Mesothelial cell of epicardium (in vitro differentiated cells): ENCODE measurements around the gene OR12D1. TPM values are rescaled to one million over a fixed set of nuclear protein-coding genes. Genes with fewer than 3 reads are reported as not detected.

Experiments
- DNase-seq, 2 experiments: peaks; one replicate each; pipeline ENCODE4 v3.0.0; 2021; ENCODE audit warnings: low spot score in 2 of 2; ENCODE audit not compliant: unreplicated experiment in 2 of 2
- H3K27ac Mint-ChIP-seq: 2 replicates; pipeline ENCODE4 v1.8.0; 2021; ENCODE audit warnings: mixed read lengths
- H3K27me3 Mint-ChIP-seq: 2 replicates; pipeline ENCODE4 v1.8.0; 2021; ENCODE audit warnings: low read depth, mixed read lengths
- H3K36me3 Mint-ChIP-seq: 2 replicates; pipeline ENCODE4 v1.8.0; 2021; ENCODE audit warnings: mixed read lengths
- H3K4me1 Mint-ChIP-seq: 2 replicates; pipeline ENCODE4 v1.8.0; 2021; ENCODE audit warnings: mixed read lengths
- H3K4me3 Mint-ChIP-seq: 2 replicates; pipeline ENCODE4 v1.8.0; 2021; ENCODE audit warnings: mild to moderate bottlenecking, moderate library complexity, mixed read lengths
- H3K9me3 Mint-ChIP-seq: 2 replicates; pipeline ENCODE4 v1.8.0; 2021; ENCODE audit warnings: mixed read lengths
- total RNA-seq: library from RNA; stranded (reverse); gene quantifications from 3 replicates; pipeline ENCODE4 v1.2.1, GENCODE V29; 2021
- TF ChIP-seq, protein P1 (sequence below): fragments of 200-600 bp; sonication (generic); IDR thresholded peaks from one replicate; pipeline ENCODE4 v1.5.0; 2021; ENCODE audit warnings: antibody characterized with exemption; ENCODE audit not compliant: unreplicated experiment

Gene OR12D1
- total RNA-seq = not detected in 3 replicates

DNA sequence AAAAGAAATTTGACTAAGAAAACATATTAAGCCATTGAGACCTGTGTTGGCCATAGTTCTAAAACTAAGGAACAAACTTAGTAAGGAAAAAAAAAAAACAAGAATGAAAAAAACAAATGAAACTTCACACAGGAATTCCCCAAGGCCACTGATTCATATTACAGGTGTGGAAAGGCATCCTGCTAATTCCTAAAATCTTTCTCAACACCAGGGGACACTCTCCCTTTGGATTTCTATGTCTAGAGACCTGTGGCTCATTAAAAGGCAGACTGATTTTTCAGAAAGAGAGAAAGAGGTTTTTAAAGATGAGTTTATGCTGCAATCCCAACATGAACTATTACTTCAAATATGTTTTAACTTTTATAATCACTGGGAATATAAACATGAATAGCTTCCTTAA is at the start of gene OR12D1:
TSS of gene OR12D1 (plus strand) at position 341 of the 400 bp plus-strand sequence.
- Mint-ChIP-seq H3K4me3 (no peak within 1 kb of the TSS), H3K36me3 (no peaks in the 10 kb centered on the region), H3K4me1 (no peaks in the 10 kb centered on the region), H3K9me3 (peaks cover 21% of the 10 kb centered on the region), H3K27me3 (peaks cover 20% of the 10 kb centered on the region), H3K27ac (no peak within 1 kb of the TSS)
- TF ChIP-seq, protein P1, sequence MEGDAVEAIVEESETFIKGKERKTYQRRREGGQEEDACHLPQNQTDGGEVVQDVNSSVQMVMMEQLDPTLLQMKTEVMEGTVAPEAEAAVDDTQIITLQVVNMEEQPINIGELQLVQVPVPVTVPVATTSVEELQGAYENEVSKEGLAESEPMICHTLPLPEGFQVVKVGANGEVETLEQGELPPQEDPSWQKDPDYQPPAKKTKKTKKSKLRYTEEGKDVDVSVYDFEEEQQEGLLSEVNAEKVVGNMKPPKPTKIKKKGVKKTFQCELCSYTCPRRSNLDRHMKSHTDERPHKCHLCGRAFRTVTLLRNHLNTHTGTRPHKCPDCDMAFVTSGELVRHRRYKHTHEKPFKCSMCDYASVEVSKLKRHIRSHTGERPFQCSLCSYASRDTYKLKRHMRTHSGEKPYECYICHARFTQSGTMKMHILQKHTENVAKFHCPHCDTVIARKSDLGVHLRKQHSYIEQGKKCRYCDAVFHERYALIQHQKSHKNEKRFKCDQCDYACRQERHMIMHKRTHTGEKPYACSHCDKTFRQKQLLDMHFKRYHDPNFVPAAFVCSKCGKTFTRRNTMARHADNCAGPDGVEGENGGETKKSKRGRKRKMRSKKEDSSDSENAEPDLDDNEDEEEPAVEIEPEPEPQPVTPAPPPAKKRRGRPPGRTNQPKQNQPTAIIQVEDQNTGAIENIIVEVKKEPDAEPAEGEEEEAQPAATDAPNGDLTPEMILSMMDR = no peak
- DNase-seq = no peak

GRCh38 chr6:29368765-29369164 is 46.0 kb upstream of the OR12D1 start, which contains the start of gene OR5V1:
OR5V1 (minus strand) TSS chr6:29368865; CDS start chr6:29356195, 12,670 bp downstream.
- no peak within 1 kb of the TSS for H3K27ac Mint-ChIP-seq
- H3K27me3 Mint-ChIP-seq = peaks cover 31% of the 10 kb centered on the region
- no peaks in the 10 kb centered on the region for H3K9me3 Mint-ChIP-seq
- H3K36me3 Mint-ChIP-seq = no peaks in the 10 kb centered on the region
- no peak within 1 kb of the TSS for H3K4me3 Mint-ChIP-seq
- DNase-seq = no peak
- no peaks in the 10 kb centered on the region for H3K4me1 Mint-ChIP-seq
- TF ChIP-seq, protein P1 = no peak

DNA sequence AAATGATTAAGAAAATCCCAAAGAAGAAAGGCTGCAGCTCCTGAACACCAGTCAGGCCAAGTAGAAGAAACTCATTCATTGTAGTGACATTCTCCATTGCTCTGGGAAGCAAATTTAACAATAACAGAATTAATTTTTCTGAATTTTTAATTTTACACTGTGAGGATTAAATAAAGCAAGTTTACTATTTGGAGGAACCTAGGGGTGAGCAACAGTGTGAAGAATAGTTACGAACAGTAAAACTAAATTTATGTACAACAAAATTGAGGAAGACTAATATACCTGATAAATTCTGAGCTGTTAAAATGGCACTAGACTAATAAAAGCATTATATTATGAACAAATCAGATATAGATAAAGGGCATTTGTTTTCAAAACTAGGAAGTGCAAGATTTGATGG is 39.5 kb upstream of the OR12D1 start, which contains the start of gene OR12D3:
TSS of gene OR12D3 (minus strand) at position 101 of the 400 bp plus-strand sequence. CDS start at position 97, 4 bp downstream.
- Mint-ChIP-seq H3K4me3 (no peak within 1 kb of the TSS), H3K27ac (no peak within 1 kb of the TSS)

GRCh38 chr6:29376003-29376402 is 38.7 kb upstream of the OR12D1 start:
- TF ChIP-seq, protein P1 = no peak
- Mint-ChIP-seq H3K9me3 (no peaks in the 10 kb centered on the region), H3K4me3 (no peak overlapping the region), H3K27ac (no peak overlapping the region), H3K27me3 (peaks cover 19% of the 10 kb centered on the region), H3K36me3 (no peaks in the 10 kb centered on the region), H3K4me1 (no peaks in the 10 kb centered on the region)
- DNase-seq = no peak

More for the DNA sequence above, 39.5 kb upstream of the OR12D1 start, which contains the start of gene OR12D3:
- Mint-ChIP-seq H3K36me3 (no peaks in the 10 kb centered on the region), H3K9me3 (no peaks in the 10 kb centered on the region), H3K4me1 (no peaks in the 10 kb centered on the region), H3K27me3 (peaks cover 13% of the 10 kb centered on the region)
- DNase-seq = no peak
- TF ChIP-seq, protein P1 = no peak

GRCh38 chr6:29388533-29388932 is 26.2 kb upstream of the OR12D1 start:
- no peak overlapping the region for H3K27ac Mint-ChIP-seq
- peaks cover 37% of the 10 kb centered on the region for H3K27me3 Mint-ChIP-seq
- no peaks in the 10 kb centered on the region for H3K9me3 Mint-ChIP-seq

More at GRCh38 chr6:29388533-29388932, 26.2 kb upstream of the OR12D1 start:
- DNase-seq = no peak
- TF ChIP-seq, protein P1 = no peak
- no peak overlapping the region for H3K4me3 Mint-ChIP-seq
- no peaks in the 10 kb centered on the region for H3K4me1 Mint-ChIP-seq
- H3K36me3 Mint-ChIP-seq = no peaks in the 10 kb centered on the region
